Liver (tissue), 9 donors: ENCODE results near the gene KRT81. TPM values are rescaled to one million over a fixed set of nuclear protein-coding genes. Genes with fewer than 3 reads are reported as not detected.
"Not testable (repeated sequence)": the region's sequence is repeated elsewhere in the genome, so short reads cannot be mapped to it uniquely, and the experiment has no call there.

Experiments
- DNase-seq: peaks from one replicate; pipeline ENCODE4 v3.0.0-alpha.2; 2017; ENCODE audit warnings: low spot score
- H3K27ac ChIP-seq, 2 donors: one replicate each; pipeline ENCODE4 v1.7.0; 2013; ENCODE audit warnings: inconsistent platforms in 2 of 2, low read length in 2 of 2, control low read depth in 1 of 2, low read depth in 1 of 2, mild to moderate bottlenecking in 1 of 2
- H3K27me3 ChIP-seq, 4 donors: one replicate each; pipeline versions ENCODE4 v1.6.1 to v1.7.0; 2013; ENCODE audit warnings: low read length in 3 of 4, inconsistent platforms in 1 of 4, mild to moderate bottlenecking in 1 of 4, moderate library complexity in 1 of 4; ENCODE audit not compliant: control insufficient read depth in 4 of 4, insufficient read depth in 4 of 4
- H3K36me3 ChIP-seq, 4 donors: one replicate each; pipeline versions ENCODE4 v1.6.1 to v1.7.0; 2013; ENCODE audit warnings: low read length in 3 of 4, mild to moderate bottlenecking in 3 of 4, low read depth in 1 of 4, moderate library complexity in 1 of 4; ENCODE audit not compliant: control insufficient read depth in 4 of 4, insufficient read depth in 3 of 4
- H3K4me1 ChIP-seq, 4 donors: one replicate each; pipeline versions ENCODE4 v1.6.1 to v1.7.0; 2013; ENCODE audit warnings: low read length in 3 of 4, mild to moderate bottlenecking in 3 of 4, moderate library complexity in 1 of 4; ENCODE audit not compliant: control insufficient read depth in 4 of 4, insufficient read depth in 4 of 4
- H3K4me3 ChIP-seq, 3 donors: one replicate each; pipeline versions ENCODE4 v1.6.1 to v1.7.0; 2013; ENCODE audit warnings: low read length in 3 of 3, control low read depth in 1 of 3, low read depth in 1 of 3, mild to moderate bottlenecking in 1 of 3
- H3K9ac ChIP-seq, 2 donors: one replicate each; pipeline ENCODE4 v1.7.0; 2013; ENCODE audit warnings: low read length in 2 of 2, mild to moderate bottlenecking in 2 of 2, moderate library complexity in 2 of 2, control low read depth in 1 of 2, low read depth in 1 of 2
- H3K9me3 ChIP-seq, 4 donors: one replicate each; pipeline versions ENCODE4 v1.6.1 to v1.7.0; 2013; ENCODE audit warnings: low read length in 3 of 4; ENCODE audit not compliant: control insufficient read depth in 4 of 4
- ATF3 ChIP-seq: IDR thresholded peaks from 2 replicates; pipeline ENCODE4 v1.6.1; 2016; ENCODE audit warnings: antibody characterized with exemption
- EGR1 ChIP-seq, 2 donors: IDR thresholded peaks; 2 replicates each; pipeline ENCODE4 v1.6.1; 2016 to 2018; ENCODE audit warnings: antibody characterized with exemption in 2 of 2, low read depth in 2 of 2
- FOXA2 ChIP-seq: IDR thresholded peaks from 2 replicates; pipeline ENCODE4 v1.6.1; 2016; ENCODE audit warnings: antibody characterized with exemption
- REST ChIP-seq: IDR thresholded peaks from 2 replicates; pipeline ENCODE4 v1.6.1; 2016; ENCODE audit warnings: antibody characterized with exemption, mild to moderate bottlenecking
- RXRA ChIP-seq, 2 donors: IDR thresholded peaks; 2 replicates each; pipeline ENCODE4 v1.6.1; 2017 to 2018; ENCODE audit warnings: antibody characterized with exemption in 2 of 2, mild to moderate bottlenecking in 1 of 2
- YY1 ChIP-seq: IDR thresholded peaks from 2 replicates; pipeline ENCODE4 v1.6.1; 2016; ENCODE audit warnings: antibody characterized with exemption, mild to moderate bottlenecking
- WGBS: extraction: QIAGEN DNeasy Blood & Tissue Kit; methylation state at CpG from one replicate; pipeline ENCODE4 v1.1.7; 2013; 5-methylcytosine and 5-hydroxymethylcytosine counted together
- polyA plus RNA-seq, 2 donors: library from polyadenylated mRNA; stranded (reverse) in 1 of 2; unstranded in 1 of 2; fragments of 200-250 nt in 1 of 2; fragments of >200 nt in 1 of 2; fragmentation: Nextera tagmentation in 1 of 2; extraction: Ambion mirVana in 1 of 2; gene quantifications; one replicate each; pipeline versions ENCODE4 v1.2.1 to v1.2.3, GENCODE V29; 2013 to 2015
- total RNA-seq, 2 donors: library from RNA; depleted of rRNA; stranded (reverse); fragments of >200 nt; gene quantifications; one replicate each; pipeline ENCODE4 v1.2.3, GENCODE V29; 2014
- donor health status: healthy.
- donor health status: healthy.
- donor health status: healthy.
- donor health status: healthy.
- donor health status: healthy.

Gene KRT81
- total and polyA plus RNA-seq, 4 donors, result not detected

DNA sequence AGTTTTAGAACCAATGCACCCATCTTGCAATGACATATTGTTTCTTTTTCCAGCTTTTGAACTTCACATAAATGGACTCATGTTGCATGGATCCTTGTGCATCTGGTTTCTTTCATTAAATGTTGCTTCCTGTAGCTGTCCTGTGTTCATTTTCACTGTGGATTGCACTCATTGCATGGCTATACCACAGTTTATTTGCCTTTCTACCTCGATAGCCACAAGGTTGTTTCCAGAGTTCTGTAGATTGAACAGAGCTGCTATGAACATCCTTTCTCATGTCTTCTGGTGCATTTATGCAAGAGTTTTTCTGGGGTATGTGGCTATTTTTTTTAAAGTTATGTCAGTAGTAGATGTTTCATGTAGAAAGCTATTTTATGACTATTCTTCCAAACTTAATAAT is 3.5 kb upstream of the KRT81 start (continued):
- TF ChIP-seq REST (no peak), RXRA (IDR thresholded peaks at IDR 0.05) (no peak), YY1 (no peak), ATF3 (no peak), EGR1 (IDR thresholded peaks at IDR 0.05; ENCODE audit: low read depth in 2 of 2) (no peak)

GRCh38 chr12:52293926-52294325 is 2.6 kb upstream of the KRT81 start:
- DNase-seq, result no peak
- 93% methylated on average over 1 of the region's 1 CpG for WGBS
- Histone ChIP-seq H3K4me1 (no peaks in the 10 kb centered on the region), H3K36me3 (no peaks in the 10 kb centered on the region), H3K27ac (no peak overlapping the region), H3K27me3 (peaks cover 3 to 10% (median 7%) of the 10 kb centered on the region in 4 donors), H3K4me3 (no peak overlapping the region), H3K9me3 (no peaks in the 10 kb centered on the region), H3K9ac (no peak overlapping the region)
- no peak for TF ChIP-seq FOXA2

DNA sequence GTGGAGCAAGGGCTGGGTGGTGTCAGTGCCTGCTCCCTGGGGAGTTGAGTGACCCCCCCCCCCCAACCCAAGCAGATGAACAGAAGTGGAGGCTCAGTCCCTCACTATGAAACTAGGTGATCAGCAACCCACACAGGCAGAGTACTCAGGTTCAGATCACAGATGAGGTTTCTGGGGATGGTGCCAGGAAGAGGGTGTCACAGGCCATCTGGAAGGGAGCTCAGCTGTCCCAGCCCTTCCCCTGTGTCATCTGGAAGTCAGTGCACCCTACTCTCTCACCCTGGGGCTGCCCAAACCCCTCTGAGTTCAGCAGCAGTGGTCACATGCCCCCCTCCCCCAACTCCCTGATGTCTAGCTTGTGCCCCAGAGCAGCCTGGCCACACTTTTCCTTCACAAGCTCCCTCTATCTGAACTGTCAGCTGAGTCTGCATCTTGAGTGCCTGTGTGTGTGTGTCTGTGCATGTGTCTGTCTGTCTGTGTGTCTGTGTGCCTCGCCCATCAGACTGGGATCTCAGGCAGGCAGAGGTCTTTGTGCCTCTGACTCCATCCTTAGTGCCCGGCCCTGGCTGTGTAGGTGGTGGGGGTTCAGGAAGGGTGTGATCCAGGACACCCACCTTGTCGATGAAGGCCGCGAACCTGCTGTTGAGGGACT is 725 bp downstream of the KRT81 start:
- not testable (repeated sequence) for DNase-seq, H3K27ac ChIP-seq, H3K9ac ChIP-seq, H3K4me1 ChIP-seq, H3K27me3 ChIP-seq, H3K9me3 ChIP-seq, H3K4me3 ChIP-seq, H3K36me3 ChIP-seq
- WGBS, result no CpG with 5 or more reads among the region's 5 CpGs

GRCh38 chr12:52287816-52288805 is 3.2 kb downstream of the KRT81 start:
- H3K9me3 ChIP-seq, H3K27me3 ChIP-seq, DNase-seq, H3K4me1 ChIP-seq, H3K36me3 ChIP-seq, H3K27ac ChIP-seq, H3K4me3 ChIP-seq, H3K9ac ChIP-seq: not testable (repeated sequence)
- WGBS, result 82% methylated on average over 17 of the region's 17 CpGs

DNA sequence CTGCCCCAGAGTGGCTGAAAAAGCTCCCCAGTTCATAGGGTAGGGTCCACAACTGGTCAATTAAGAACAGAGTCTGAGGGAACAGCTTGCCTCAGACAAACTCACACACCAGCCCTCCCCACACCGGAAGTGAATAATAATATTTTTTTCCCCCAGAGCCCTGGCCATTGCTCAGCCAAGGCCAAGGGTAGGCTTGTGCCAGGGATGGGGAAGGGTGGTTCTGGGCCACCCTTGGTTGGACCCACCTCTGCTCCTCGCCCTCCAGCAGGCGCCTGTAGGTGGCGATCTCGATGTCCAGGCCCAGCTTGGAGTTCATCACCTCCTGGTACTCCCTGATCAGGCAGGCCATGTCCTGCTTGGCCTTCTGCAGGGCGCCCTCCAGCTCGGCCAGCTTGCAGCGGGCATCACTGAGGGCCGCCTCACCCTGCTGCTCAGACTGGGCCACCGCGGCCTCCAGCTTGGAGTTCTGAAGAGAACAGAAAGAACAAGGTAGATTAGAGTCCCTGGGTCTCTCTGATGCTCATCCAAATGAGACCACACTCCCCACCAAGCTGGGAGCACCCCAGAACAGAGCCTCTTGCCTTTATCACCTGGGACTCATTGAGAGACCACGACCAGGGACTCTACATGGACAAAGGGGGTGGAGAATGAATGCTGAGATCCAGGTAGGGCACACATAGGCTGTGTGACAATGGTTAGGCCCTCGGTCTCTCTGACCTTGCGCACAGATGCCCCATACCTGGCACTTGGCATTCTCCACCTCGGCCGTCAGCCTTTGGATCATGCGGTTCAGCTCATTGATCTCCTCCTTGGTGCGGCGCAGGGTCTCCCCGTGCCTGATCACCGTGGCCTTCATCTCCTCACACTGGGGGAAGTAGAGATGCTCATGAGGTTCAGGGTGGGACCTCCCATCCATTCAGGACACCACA is 4.2 kb downstream of the KRT81 start:
- 88% methylated on average over 21 of the region's 21 CpGs for WGBS
- H3K4me1 ChIP-seq, H3K36me3 ChIP-seq, H3K27ac ChIP-seq, H3K9ac ChIP-seq, H3K27me3 ChIP-seq, DNase-seq, H3K9me3 ChIP-seq, H3K4me3 ChIP-seq: not testable (repeated sequence)
